ENCODE results near the gene C8B.

Gene C8B

GRCh38 chr1:56965916-56966697 lies at the start of gene C8B:
C8B (minus strand) TSS chr1:56966015; CDS start chr1:56965948, 67 bp downstream.
- no peak for DNase-seq (ENCODE audit: low read depth in 3 of 3, low spot score in 1 of 3)

- no peak for DNase-seq (ENCODE audit: low read depth in 3 of 3, low spot score in 1 of 3)
Measured at GRCh38 chr1:57015071-57015470, 49.3 kb upstream of the C8B start.

GRCh38 chr1:57013522-57013921 lies 47.7 kb upstream of the C8B start:
- DNase-seq (ENCODE audit: low read depth in 3 of 3, low spot score in 1 of 3): no peak

- no peak for DNase-seq (ENCODE audit: low read depth in 3 of 3, low spot score in 1 of 3)
Measured at GRCh38 chr1:57012315-57012714, 46.5 kb upstream of the C8B start.

GRCh38 chr1:57010511-57010910 lies 44.7 kb upstream of the C8B start:
- DNase-seq (ENCODE audit: low read depth in 3 of 3, low spot score in 1 of 3): no peak

GRCh38 chr1:57007948-57008347 lies 42.1 kb upstream of the C8B start:
- no peak for DNase-seq (ENCODE audit: low read depth in 3 of 3, low spot score in 1 of 3)

- DNase-seq (ENCODE audit: low read depth in 3 of 3, low spot score in 1 of 3): no peak
Measured at GRCh38 chr1:57007472-57007871, 41.7 kb upstream of the C8B start.

GRCh38 chr1:57003398-57004139 lies 37.8 kb upstream of the C8B start:
- DNase-seq (ENCODE audit: low read depth in 3 of 3, low spot score in 1 of 3): no peak

GRCh38 chr1:56995414-56996100 lies 29.7 kb upstream of the C8B start:
- DNase-seq (ENCODE audit: low read depth in 3 of 3, low spot score in 1 of 3): no peak

- DNase-seq (ENCODE audit: low read depth in 3 of 3, low spot score in 1 of 3): no peak
Measured at GRCh38 chr1:56993475-56993874, 27.7 kb upstream of the C8B start.

- DNase-seq (ENCODE audit: low read depth in 3 of 3, low spot score in 1 of 3): no peak
Measured at GRCh38 chr1:56992318-56993125, 26.7 kb upstream of the C8B start.

- DNase-seq (ENCODE audit: low read depth in 3 of 3, low spot score in 1 of 3): no peak
Measured at GRCh38 chr1:56991576-56991975, 25.8 kb upstream of the C8B start.

GRCh38 chr1:56986397-56986796 lies 20.6 kb upstream of the C8B start:
- DNase-seq (ENCODE audit: low read depth in 3 of 3, low spot score in 1 of 3): no peak

- DNase-seq (ENCODE audit: low read depth in 3 of 3, low spot score in 1 of 3): no peak
Measured at GRCh38 chr1:56985857-56986256, 20.0 kb upstream of the C8B start.

- DNase-seq (ENCODE audit: low read depth in 3 of 3, low spot score in 1 of 3): no peak
Measured at GRCh38 chr1:56983484-56983883, 17.7 kb upstream of the C8B start.

- DNase-seq (ENCODE audit: low read depth in 3 of 3, low spot score in 1 of 3): no peak
Measured at GRCh38 chr1:56979986-56980755, 14.4 kb upstream of the C8B start.

GRCh38 chr1:56978819-56979218 lies 13.0 kb upstream of the C8B start:
- DNase-seq (ENCODE audit: low read depth in 3 of 3, low spot score in 1 of 3): no peak

- DNase-seq (ENCODE audit: low read depth in 3 of 3, low spot score in 1 of 3): no peak
Measured at GRCh38 chr1:56977910-56978309, 12.1 kb upstream of the C8B start.

- DNase-seq (ENCODE audit: low read depth in 3 of 3, low spot score in 1 of 3): no peak
Measured at GRCh38 chr1:56975446-56975845, 9.6 kb upstream of the C8B start.
